ENCODE data around the gene CAPN9. TPM values are rescaled to one million over a fixed set of nuclear protein-coding genes. Genes with fewer than 3 reads are reported as not detected.
"Not testable (repeated sequence)": the region's sequence is repeated elsewhere in the genome, so short reads cannot be mapped to it uniquely, and the experiment has no call there.

CAPN9 gene
- total and polyA plus RNA-seq, 4 experiments from 2014 or later = 0.24 TPM; not detected in 3

DNA sequence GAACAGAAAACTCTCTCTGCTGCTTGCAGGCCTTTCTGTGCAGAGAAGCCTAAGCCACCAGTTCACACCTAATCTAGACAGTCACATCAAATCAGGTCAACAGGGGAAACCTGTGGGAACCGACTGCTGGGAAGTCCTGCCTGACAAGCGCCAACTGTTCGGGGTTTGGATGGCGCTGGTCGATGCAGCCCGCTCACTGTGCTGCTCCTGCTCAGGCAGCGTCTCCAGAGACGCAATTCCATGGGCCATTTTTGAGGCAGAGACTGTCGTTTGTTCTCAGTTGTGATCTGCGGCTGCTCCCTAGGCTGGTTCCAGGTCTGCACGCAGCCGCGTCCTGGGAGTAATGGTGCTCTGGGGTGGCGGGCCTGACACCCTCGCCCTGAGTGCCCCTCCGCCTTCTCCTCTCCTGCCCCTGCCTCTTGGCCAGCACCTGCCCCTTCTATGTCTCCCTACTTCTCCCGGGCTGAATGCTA is 34.7 kb upstream of the CAPN9 start:
- no peak overlapping the region for H3K27ac ChIP-seq (ENCODE audit: low read depth, low read length)
- no peaks in the 10 kb centered on the region for H3K36me3 ChIP-seq (ENCODE audit: insufficient read depth, low read length)
- H3K36me3 Mint-ChIP-seq = no peaks in the 10 kb centered on the region
- CTCF ChIA-PET (ENCODE audit: partially characterized antibody) = no interaction called here
- H3K4me3 ChIP-seq (ENCODE audit: low read length in 2 of 2) = no peak overlapping the region
- H3K27ac Mint-ChIP-seq = no peak overlapping the region
- intact Hi-C loops (cut with micrococcal nuclease) = no loop called here
- H3K27me3 ChIP-seq (ENCODE audit: insufficient read depth, low read length) = no peaks in the 10 kb centered on the region
- DNase-seq = no peak
- POLR2A ChIA-PET (ENCODE audit: partially characterized antibody) = no interaction called here
- H3K27me3 Mint-ChIP-seq = peaks cover 4 to 24% of the 10 kb centered on the region in 2 donors
- H3K9me3 ChIP-seq (ENCODE audit: control insufficient read depth in 1 of 2, low read length in 2 of 2) = no peaks in the 10 kb centered on the region
- peaks cover 0 to 7% (median 4%) of the 10 kb centered on the region in 8 donors for H3K9me3 Mint-ChIP-seq
- H3K4me1 ChIP-seq (ENCODE audit: insufficient read depth, low read length) = no peaks in the 10 kb centered on the region
- H3K4me3 Mint-ChIP-seq = no peak overlapping the region
- H3K4me1 Mint-ChIP-seq = peaks cover 0 to 6% (median 0%) of the 10 kb centered on the region in 4 donors

DNA sequence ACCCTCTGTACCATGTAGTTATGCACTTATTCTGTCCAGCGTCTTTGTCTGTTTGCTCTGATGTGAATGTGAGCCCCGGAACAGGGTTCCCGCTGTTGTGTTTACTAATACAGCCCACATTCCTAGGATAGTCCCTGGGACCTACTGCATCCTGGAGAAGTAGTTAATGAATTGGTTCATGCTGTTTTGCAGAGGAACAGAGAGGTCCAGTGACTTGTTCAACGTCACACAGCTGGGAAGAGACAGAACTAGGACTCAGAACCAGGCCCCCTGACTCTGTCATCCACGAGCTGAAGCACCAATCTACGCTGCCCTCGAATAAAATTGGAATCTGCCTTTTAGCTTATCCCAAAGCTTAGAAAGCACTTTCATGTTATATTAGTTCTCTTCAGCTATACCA is 34.0 kb upstream of the CAPN9 start:
- H3K36me3 ChIP-seq (ENCODE audit: insufficient read depth, low read length) = no peaks in the 10 kb centered on the region
- CTCF ChIA-PET (ENCODE audit: partially characterized antibody) = no interaction called here
- no peak overlapping the region for H3K4me3 ChIP-seq (ENCODE audit: low read length in 2 of 2)
- no peaks in the 10 kb centered on the region for H3K9me3 ChIP-seq (ENCODE audit: control insufficient read depth in 1 of 2, low read length in 2 of 2)
- DNase-seq = no peak
- H3K27ac ChIP-seq (ENCODE audit: low read depth, low read length) = no peak overlapping the region
- H3K9me3 Mint-ChIP-seq = peaks cover 0 to 7% (median 4%) of the 10 kb centered on the region in 8 donors
- H3K4me3 Mint-ChIP-seq = no peak overlapping the region
- no peaks in the 10 kb centered on the region for H3K4me1 ChIP-seq (ENCODE audit: insufficient read depth, low read length)
- H3K36me3 Mint-ChIP-seq = no peaks in the 10 kb centered on the region
- peaks cover 0 to 2% (median 0%) of the 10 kb centered on the region in 4 donors for H3K4me1 Mint-ChIP-seq
- no peaks in the 10 kb centered on the region for H3K27me3 ChIP-seq (ENCODE audit: insufficient read depth, low read length)
- peaks cover 2 to 21% of the 10 kb centered on the region in 2 donors for H3K27me3 Mint-ChIP-seq
- intact Hi-C loops (cut with micrococcal nuclease) = no loop called here
- no peak overlapping the region for H3K27ac Mint-ChIP-seq
- POLR2A ChIA-PET (ENCODE audit: partially characterized antibody) = no interaction called here

GRCh38 chr1:230713547-230713914 is 33.7 kb upstream of the CAPN9 start:
- H3K4me3 ChIP-seq (ENCODE audit: low read length in 2 of 2) = no peak overlapping the region
- H3K27ac Mint-ChIP-seq = no peak overlapping the region
- intact Hi-C loops (cut with micrococcal nuclease) = no loop called here

DNA sequence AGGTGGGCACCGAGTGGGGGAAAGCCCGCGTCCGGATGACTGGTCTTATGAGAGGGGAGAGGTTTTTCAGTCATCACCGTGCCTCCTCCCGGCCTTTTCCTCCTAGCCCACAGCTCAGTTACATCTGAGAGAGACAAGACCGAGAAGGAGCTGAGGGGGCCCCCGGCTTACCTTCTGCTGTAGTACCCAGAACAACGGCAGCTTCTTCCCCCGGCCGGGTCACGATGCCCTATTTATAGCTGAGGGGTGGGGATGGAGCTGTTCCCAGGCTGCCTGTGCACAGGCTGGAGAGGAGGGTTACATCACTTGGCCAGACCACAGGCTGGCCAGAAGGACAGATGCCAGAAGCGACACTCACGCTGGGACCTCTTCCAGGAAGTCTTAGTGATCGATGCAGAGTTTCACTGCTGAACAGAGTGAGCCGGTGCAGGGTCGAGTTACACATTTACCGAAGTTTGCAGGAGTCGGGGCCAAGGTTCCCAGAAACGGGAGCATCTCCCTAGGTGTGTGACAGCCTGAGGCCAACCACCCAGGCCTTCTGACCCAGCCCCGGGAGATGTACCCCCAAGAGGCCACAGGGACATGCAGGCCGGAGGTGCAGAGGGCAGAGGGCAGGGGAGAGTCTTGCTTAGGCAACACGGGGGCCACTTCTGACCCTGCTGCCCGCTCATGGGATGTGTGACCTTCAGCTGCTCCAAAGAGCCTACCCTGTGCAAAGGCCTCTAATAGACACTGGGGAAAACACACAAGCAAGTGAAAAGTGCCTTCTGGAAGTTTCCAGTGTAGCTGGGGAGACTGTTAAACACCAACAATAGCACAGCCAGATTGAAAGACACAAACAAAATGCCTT is 33.0 kb upstream of the CAPN9 start, which contains the start of gene AGT:
TSS of gene AGT (minus strand) at position 208 of the 850 bp plus-strand sequence. CDS start 3,299 bp downstream, outside the sequence.
- H3K36me3 Mint-ChIP-seq = no peaks in the 10 kb centered on the region
- no peak for DNase-seq
- H3K27me3 Mint-ChIP-seq = peaks cover 2 to 21% of the 10 kb centered on the region in 2 donors
- Histone ChIP-seq H3K9me3 (ENCODE audit: control insufficient read depth in 1 of 2, low read length in 2 of 2) (no peaks in the 10 kb centered on the region), H3K36me3 (ENCODE audit: insufficient read depth, low read length) (no peaks in the 10 kb centered on the region), H3K4me3 (ENCODE audit: low read length in 2 of 2) (no peak within 1 kb of the TSS), H3K4me1 (ENCODE audit: insufficient read depth, low read length) (no peaks in the 10 kb centered on the region), H3K27ac (ENCODE audit: low read depth, low read length) (no peak within 1 kb of the TSS), H3K27me3 (ENCODE audit: insufficient read depth, low read length) (no peaks in the 10 kb centered on the region)
- H3K27ac Mint-ChIP-seq = no peak within 1 kb of the TSS
- H3K4me1 Mint-ChIP-seq = no peaks in the 10 kb centered on the region
- ChIA-PET CTCF (ENCODE audit: partially characterized antibody) (no interaction called here), POLR2A (ENCODE audit: partially characterized antibody) (no interaction called here)
- H3K9me3 Mint-ChIP-seq = peaks cover 0 to 7% (median 4%) of the 10 kb centered on the region in 8 donors
- intact Hi-C loops (cut with micrococcal nuclease) = no loop called here
- no peak within 1 kb of the TSS for H3K4me3 Mint-ChIP-seq

More at GRCh38 chr1:230713547-230713914, 33.7 kb upstream of the CAPN9 start:
- Mint-ChIP-seq H3K4me1 (no peaks in the 10 kb centered on the region), H3K27me3 (peaks cover 2 to 21% of the 10 kb centered on the region in 2 donors), H3K9me3 (peaks cover 0 to 7% (median 4%) of the 10 kb centered on the region in 8 donors), H3K36me3 (no peaks in the 10 kb centered on the region), H3K4me3 (no peak overlapping the region)
- no peaks in the 10 kb centered on the region for H3K36me3 ChIP-seq (ENCODE audit: insufficient read depth, low read length)
- DNase-seq = no peak
- H3K27ac ChIP-seq (ENCODE audit: low read depth, low read length) = no peak overlapping the region
- no peaks in the 10 kb centered on the region for H3K4me1 ChIP-seq (ENCODE audit: insufficient read depth, low read length)
- POLR2A ChIA-PET (ENCODE audit: partially characterized antibody) = no interaction called here
- CTCF ChIA-PET (ENCODE audit: partially characterized antibody) = no interaction called here
- H3K9me3 ChIP-seq (ENCODE audit: control insufficient read depth in 1 of 2, low read length in 2 of 2) = no peaks in the 10 kb centered on the region
- H3K27me3 ChIP-seq (ENCODE audit: insufficient read depth, low read length) = no peaks in the 10 kb centered on the region

- ChIA-PET CTCF (ENCODE audit: partially characterized antibody) (no interaction called here), POLR2A (ENCODE audit: partially characterized antibody) (no interaction called here)
- Histone ChIP-seq H3K9me3 (ENCODE audit: control insufficient read depth in 1 of 2, low read length in 2 of 2) (no peaks in the 10 kb centered on the region), H3K27ac (ENCODE audit: low read depth, low read length) (no peak overlapping the region), H3K27me3 (ENCODE audit: insufficient read depth, low read length) (no peaks in the 10 kb centered on the region), H3K4me1 (ENCODE audit: insufficient read depth, low read length) (no peaks in the 10 kb centered on the region), H3K4me3 (ENCODE audit: low read length in 2 of 2) (no peak overlapping the region), H3K36me3 (ENCODE audit: insufficient read depth, low read length) (no peaks in the 10 kb centered on the region)
- no peak overlapping the region for H3K27ac Mint-ChIP-seq
- no peak overlapping the region for H3K4me3 Mint-ChIP-seq
- no peak for DNase-seq
- no peaks in the 10 kb centered on the region for H3K36me3 Mint-ChIP-seq
- H3K9me3 Mint-ChIP-seq = peaks cover 0 to 7% (median 4%) of the 10 kb centered on the region in 8 donors
- H3K4me1 Mint-ChIP-seq = no peaks in the 10 kb centered on the region
- intact Hi-C loops (cut with micrococcal nuclease) = no loop called here
- peaks cover 2 to 24% of the 10 kb centered on the region in 2 donors for H3K27me3 Mint-ChIP-seq
Observed at GRCh38 chr1:230715510-230715909, 31.7 kb upstream of the CAPN9 start.

- DNase-seq; H3K4me1 ChIP-seq (ENCODE audit: insufficient read depth, low read length); H3K36me3 ChIP-seq (ENCODE audit: insufficient read depth, low read length); POLR2A ChIA-PET (ENCODE audit: partially characterized antibody); intact Hi-C loops (cut with micrococcal nuclease); H3K27me3 ChIP-seq (ENCODE audit: insufficient read depth, low read length); H3K4me3 Mint-ChIP-seq; H3K27ac ChIP-seq (ENCODE audit: low read depth, low read length); H3K4me3 ChIP-seq (ENCODE audit: low read length in 2 of 2); CTCF ChIA-PET (ENCODE audit: partially characterized antibody); H3K9me3 ChIP-seq (ENCODE audit: control insufficient read depth in 1 of 2, low read length in 2 of 2); H3K4me1 Mint-ChIP-seq; H3K27ac Mint-ChIP-seq; H3K36me3 Mint-ChIP-seq: not testable (repeated sequence)
- peaks cover 5 to 21% of the 10 kb centered on the region in 2 donors for H3K27me3 Mint-ChIP-seq
- H3K9me3 Mint-ChIP-seq = peaks cover 0 to 10% (median 6%) of the 10 kb centered on the region in 8 donors
Observed at GRCh38 chr1:230716453-230716852, 30.7 kb upstream of the CAPN9 start.

- Mint-ChIP-seq H3K4me1 (no peaks in the 10 kb centered on the region), H3K36me3 (peaks cover 0 to 5% of the 10 kb centered on the region in 2 donors), H3K27ac (no peak overlapping the region), H3K9me3 (peaks cover 0 to 13% (median 7%) of the 10 kb centered on the region in 8 donors), H3K27me3 (peaks cover 5 to 21% of the 10 kb centered on the region in 2 donors), H3K4me3 (no peak overlapping the region)
- ChIA-PET CTCF (ENCODE audit: partially characterized antibody) (no interaction called here), POLR2A (ENCODE audit: partially characterized antibody) (no interaction called here)
- H3K36me3 ChIP-seq (ENCODE audit: insufficient read depth, low read length) = no peaks in the 10 kb centered on the region
- H3K27me3 ChIP-seq (ENCODE audit: insufficient read depth, low read length) = no peaks in the 10 kb centered on the region
- intact Hi-C loops (cut with micrococcal nuclease) = no loop called here
- DNase-seq = no peak
- no peak overlapping the region for H3K27ac ChIP-seq (ENCODE audit: low read depth, low read length)
- H3K4me1 ChIP-seq (ENCODE audit: insufficient read depth, low read length) = no peaks in the 10 kb centered on the region
- no peak overlapping the region for H3K4me3 ChIP-seq (ENCODE audit: low read length in 2 of 2)
- H3K9me3 ChIP-seq (ENCODE audit: control insufficient read depth in 1 of 2, low read length in 2 of 2) = no peaks in the 10 kb centered on the region
Observed at GRCh38 chr1:230717251-230717650, 29.9 kb upstream of the CAPN9 start.

Data from CD4-positive, alpha-beta memory T cell (primary cell).